Naive thymus-derived CD8-positive, alpha-beta T cell (primary cell): ENCODE measurements around the gene RASGRF2. TPM values are rescaled to one million over a fixed set of nuclear protein-coding genes. Genes with fewer than 3 reads are reported as not detected.
"Not testable (repeated sequence)": the region's sequence is repeated elsewhere in the genome, so short reads cannot be mapped to it uniquely, and the experiment has no call there.

Experiments used
- ATAC-seq, 2 donors: fragments of 150-1000 bp; cut with Tn5 transposase in 1 of 2; sonication (Bioruptor Pico), chemical (Tn5 transposase) in 1 of 2; 1 replicate in 1 of 2; 2 replicates in 1 of 2; pipeline ENCODE4 v1.10.0; 2021; ENCODE audit warnings: mild to moderate bottlenecking in 2 of 2, moderate library complexity in 2 of 2
- POLR2A ChIA-PET: fragments of 350-600 bp; sonication (Branson Sonifier 250); formaldehyde crosslinking; loops from one replicate; lab custom pipeline; 2021; ENCODE audit warnings: antibody characterized with exemption; lab: Charles Lee
- DNase-seq, 10 donors: peaks; one replicate each; pipeline versions ENCODE4 v3.0.0 to v3.0.0-alpha.2; 2020 to 2022
- H3K27ac Mint-ChIP-seq, 10 donors: one replicate each; pipeline ENCODE4 v1.8.0; 2020 to 2022; ENCODE audit warnings: mild to moderate bottlenecking in 10 of 10, mixed read lengths in 10 of 10, moderate library complexity in 4 of 10, inconsistent platforms in 1 of 10
- H3K27me3 Mint-ChIP-seq, 5 donors: one replicate each; pipeline ENCODE4 v1.8.0; 2021 to 2022; ENCODE audit warnings: mixed read lengths in 5 of 5
- H3K36me3 Mint-ChIP-seq, 3 donors: one replicate each; pipeline ENCODE4 v1.8.0; 2020 to 2022; ENCODE audit warnings: mixed read lengths in 3 of 3, mild to moderate bottlenecking in 2 of 3, inconsistent platforms in 1 of 3
- H3K4me1 Mint-ChIP-seq, 4 donors: one replicate each; pipeline ENCODE4 v1.8.0; 2021 to 2022; ENCODE audit warnings: mixed read lengths in 4 of 4
- H3K4me3 Mint-ChIP-seq, 10 donors: one replicate each; pipeline ENCODE4 v1.8.0; 2020 to 2022; ENCODE audit warnings: mild to moderate bottlenecking in 10 of 10, mixed read lengths in 10 of 10, moderate library complexity in 6 of 10, inconsistent platforms in 1 of 10
- H3K9me3 Mint-ChIP-seq, 9 donors: one replicate each; pipeline ENCODE4 v1.8.0; 2020 to 2022; ENCODE audit warnings: mixed read lengths in 9 of 9, mild to moderate bottlenecking in 3 of 9, inconsistent platforms in 1 of 9, moderate library complexity in 1 of 9
- polyA plus RNA-seq, 3 donors: library from polyadenylated mRNA; unstranded; fragments of 300-500 nt; fragmentation: Illumina TruSeq; gene quantifications; one replicate each; pipeline ENCODE4 v1.2.3, GENCODE V29; 2021
- total RNA-seq, 8 experiments: library from RNA in 2 of 8; stranded (reverse) in 2 of 8; gene quantifications; one replicate each; pipeline ENCODE4 v1.2.3 and lab custom pipeline; 2021 to 2026

The RASGRF2 gene
- total and polyA plus RNA-seq, 5 experiments from 2014 or later, result 8.3 to 35.9 (median 21.7) TPM

DNA sequence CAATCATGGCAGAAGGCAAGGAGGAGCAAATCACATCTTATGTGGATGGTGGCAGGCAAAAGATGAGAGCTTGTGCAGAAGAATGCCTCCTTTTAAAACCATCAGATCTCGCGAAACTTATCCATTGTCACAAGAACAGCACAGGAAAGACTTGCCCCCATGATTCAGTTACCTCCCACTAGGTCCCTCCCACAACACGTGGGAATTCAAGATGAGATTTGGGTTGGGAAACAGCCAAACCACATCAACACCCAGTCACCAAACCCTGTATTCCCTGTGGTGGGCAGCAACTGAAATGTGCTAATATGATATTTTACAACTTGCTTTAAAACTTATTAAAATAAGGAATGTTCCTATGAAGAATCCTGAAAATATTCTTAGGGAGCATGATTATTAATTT lies 54.2 kb downstream of the RASGRF2 start:
- POLR2A ChIA-PET, result no interaction called here
- Mint-ChIP-seq H3K27me3 (no peaks in the 10 kb centered on the region), H3K4me3 (peak overlapping the region in 6 of 10 donors; percentile 10 to 45 (median 34)), H3K9me3 (peaks cover 0 to 9% (median 0%) of the 10 kb centered on the region in 9 donors), H3K4me1 (peaks cover 34 to 85% (median 70%) of the 10 kb centered on the region in 4 donors), H3K36me3 (peaks cover 0 to 3% (median 0%) of the 10 kb centered on the region in 3 donors), H3K27ac (peak overlapping the region in 5 of 10 donors; percentile 37 to 99 (median 70))
- ATAC-seq (no peak), DNase-seq (no peak)

DNA sequence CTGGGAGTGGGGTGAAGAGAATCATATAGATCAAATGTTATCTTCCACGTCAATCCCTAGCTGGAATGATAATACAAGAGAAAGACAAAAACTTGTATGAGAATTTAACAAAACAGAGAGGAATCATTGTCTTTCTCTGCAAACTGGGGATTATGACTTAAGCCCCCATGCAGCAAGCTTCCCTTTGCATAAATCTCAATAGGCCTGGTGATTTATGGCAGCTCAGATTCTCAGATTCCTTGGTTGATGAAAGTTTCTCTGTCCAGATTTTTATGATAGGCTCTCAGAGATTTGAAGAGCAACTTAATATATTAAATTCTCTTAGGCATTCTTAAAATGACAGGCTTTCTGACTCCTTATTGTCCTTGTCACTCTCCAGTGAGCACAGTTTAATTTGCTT lies 56.0 kb downstream of the RASGRF2 start:
- Mint-ChIP-seq H3K4me1 (peaks cover 45 to 85% (median 73%) of the 10 kb centered on the region in 4 donors), H3K27me3 (no peaks in the 10 kb centered on the region), H3K9me3 (peaks cover 0 to 9% (median 0%) of the 10 kb centered on the region in 9 donors), H3K27ac (peak overlapping the region in 3 of 10 donors; percentile 22 to 74 (median 72)), H3K4me3 (peak overlapping the region in 1 of 10 donors; percentile 18), H3K36me3 (peaks cover 0 to 3% (median 0%) of the 10 kb centered on the region in 3 donors)
- ATAC-seq (no peak), DNase-seq (no peak)
- POLR2A ChIA-PET, result interaction anchor here (0.6 to 3.1 kb wide), 3 partner anchors 9 to 29 kb away, joined by 4 to 11 read pairs (median 6); no protein-coding TSS in a partner anchor

DNA sequence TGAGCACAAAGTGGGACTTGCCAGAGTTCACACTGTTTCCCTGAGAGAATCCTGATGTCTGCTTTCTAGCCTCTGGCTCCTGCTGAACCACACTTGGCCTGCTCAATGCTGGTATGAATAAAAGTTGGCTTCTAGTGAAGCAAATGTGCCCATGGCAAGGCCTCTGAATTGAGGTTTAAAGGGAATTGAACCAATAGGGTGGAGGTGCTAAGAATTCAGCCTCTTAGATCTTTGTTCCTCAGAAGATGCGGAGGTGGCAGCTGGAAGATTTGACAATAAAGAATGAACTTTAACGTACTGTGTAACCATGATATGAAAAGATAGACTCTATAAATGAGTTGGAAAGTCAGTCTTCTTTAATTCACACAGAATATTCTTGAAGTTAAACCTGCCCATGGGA lies 57.2 kb downstream of the RASGRF2 start:
- Mint-ChIP-seq H3K4me3 (peak overlapping the region in 6 of 10 donors; percentile 16 to 58 (median 35)), H3K4me1 (peaks cover 52 to 88% (median 76%) of the 10 kb centered on the region in 4 donors), H3K27ac (peak overlapping the region; percentile 11 to 97 (median 44))

DNA sequence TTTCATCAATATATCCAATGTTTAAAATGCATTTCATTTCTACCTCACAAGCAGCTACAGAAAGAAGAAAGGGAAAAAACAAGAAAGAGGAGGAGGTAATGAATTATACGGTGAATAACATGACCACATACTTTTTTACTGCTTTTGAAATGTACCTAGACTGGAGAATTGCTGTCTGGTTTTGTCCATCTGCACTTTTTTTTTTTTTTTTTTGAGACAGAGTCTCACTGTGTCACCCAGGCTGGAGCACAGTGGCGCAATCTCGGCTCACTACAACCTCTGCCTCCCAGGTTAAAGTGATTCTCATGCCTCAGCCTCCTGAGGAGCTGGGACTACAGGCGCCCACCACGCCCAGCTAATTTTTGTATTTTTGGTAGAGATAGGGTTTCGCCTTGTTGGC lies 58.4 kb downstream of the RASGRF2 start:
- not testable (repeated sequence) for H3K9me3 Mint-ChIP-seq, H3K36me3 Mint-ChIP-seq, H3K27me3 Mint-ChIP-seq, DNase-seq
- Mint-ChIP-seq H3K4me1 (peaks cover 58 to 88% (median 83%) of the 10 kb centered on the region in 4 donors), H3K4me3 (peak overlapping the region in 8 of 10 donors; percentile 3 to 58 (median 33)), H3K27ac (peak overlapping the region in 8 of 10 donors; percentile 25 to 97 (median 70))
- ATAC-seq, result peak in 1 of 2 donors; percentile 72
- POLR2A ChIA-PET, result interaction anchor here (0.7 to 3.1 kb wide), 6 partner anchors 11 to 594 kb away, joined by 4 to 11 read pairs (median 4); no protein-coding TSS in a partner anchor

More for the DNA sequence above, 57.2 kb downstream of the RASGRF2 start:
- DNase-seq, result no peak
- POLR2A ChIA-PET, result interaction anchor here (3.1 kb wide), 1 partner anchor 10 kb away, joined by 11 read pairs; no protein-coding TSS in a partner anchor
- Mint-ChIP-seq H3K27me3 (no peaks in the 10 kb centered on the region), H3K9me3 (peaks cover 0 to 9% (median 0%) of the 10 kb centered on the region in 9 donors), H3K36me3 (peaks cover 0 to 3% (median 0%) of the 10 kb centered on the region in 3 donors)
- ATAC-seq, result no peak

DNA sequence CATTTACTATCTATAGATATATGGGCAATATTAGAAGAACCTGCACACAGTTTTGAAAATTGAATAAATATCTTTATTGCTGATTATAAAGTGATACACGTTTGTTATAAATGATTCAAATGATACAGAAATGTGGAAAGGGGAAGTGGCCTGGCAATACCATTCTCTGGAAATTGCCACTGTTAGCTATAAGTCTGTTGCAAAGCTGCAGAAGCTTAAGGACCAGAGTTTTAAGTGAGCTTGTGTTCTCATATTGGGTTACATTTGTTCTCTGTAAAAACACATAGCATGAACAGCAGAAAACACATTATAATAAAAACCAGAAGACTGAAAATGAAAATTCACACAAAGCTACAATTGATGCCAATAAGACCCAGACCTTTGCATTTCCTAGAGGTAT lies 59.6 kb downstream of the RASGRF2 start:
- POLR2A ChIA-PET, result interaction anchor here (1.6 kb wide), 1 partner anchor 13 kb away, joined by 4 read pairs; no protein-coding TSS in a partner anchor
- peaks cover 58 to 87% (median 84%) of the 10 kb centered on the region in 4 donors for H3K4me1 Mint-ChIP-seq
- ATAC-seq (no peak), DNase-seq (no peak)
- H3K27me3 Mint-ChIP-seq, result no peaks in the 10 kb centered on the region
- peak overlapping the region in 6 of 10 donors; percentile 38 to 83 (median 67) for H3K27ac Mint-ChIP-seq
- H3K4me3 Mint-ChIP-seq, result peak overlapping the region in 1 of 10 donors; percentile 2
- peaks cover 0 to 3% (median 0%) of the 10 kb centered on the region in 3 donors for H3K36me3 Mint-ChIP-seq
- no peaks in the 10 kb centered on the region for H3K9me3 Mint-ChIP-seq

DNA sequence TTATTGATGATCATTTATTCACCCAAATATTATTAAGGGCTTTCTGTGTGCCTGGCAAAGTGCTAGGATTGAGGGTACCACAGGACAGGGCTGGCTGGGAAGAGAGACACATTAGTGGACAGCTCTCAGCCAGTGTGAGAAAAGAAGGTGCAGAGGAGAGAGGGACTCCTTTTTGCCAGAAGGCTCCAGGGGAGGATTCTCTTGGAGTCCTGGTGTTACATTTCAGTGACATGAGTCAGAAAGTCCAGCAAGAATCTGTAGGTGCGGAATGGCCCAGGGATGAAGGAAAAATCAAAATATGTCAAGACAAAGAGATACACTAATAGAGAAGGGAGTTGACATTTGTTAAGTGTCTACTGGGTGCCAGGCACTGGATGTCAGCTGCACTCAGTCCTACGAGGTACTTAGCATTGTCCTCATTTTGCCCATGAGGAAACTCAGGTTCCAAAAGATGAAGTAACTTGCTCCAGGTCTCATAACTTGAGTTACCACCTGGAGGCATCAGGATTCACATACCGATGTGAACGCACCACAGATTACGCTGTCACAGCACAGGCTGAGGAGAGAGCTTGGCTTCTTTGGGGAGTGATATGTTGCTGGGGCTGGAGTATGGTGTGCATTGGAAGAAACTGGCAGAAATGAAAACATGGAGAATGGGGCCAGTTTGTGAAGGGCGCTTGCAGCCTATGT lies 60.5 kb downstream of the RASGRF2 start:
- peaks cover 0 to 4% (median 2%) of the 10 kb centered on the region in 3 donors for H3K36me3 Mint-ChIP-seq
- ATAC-seq, result no peak
- peak overlapping the region in 4 of 10 donors; percentile 2 to 55 (median 10) for H3K4me3 Mint-ChIP-seq
- no peaks in the 10 kb centered on the region for H3K9me3 Mint-ChIP-seq
- H3K4me1 Mint-ChIP-seq, result peaks cover 62 to 94% (median 90%) of the 10 kb centered on the region in 4 donors
- POLR2A ChIA-PET, result interaction anchor here (1.6 kb wide), 1 partner anchor 13 kb away, joined by 4 read pairs; no protein-coding TSS in a partner anchor
- H3K27ac Mint-ChIP-seq, result peak overlapping the region in 9 of 10 donors; percentile 7 to 83 (median 60)
- no peak for DNase-seq
- no peaks in the 10 kb centered on the region for H3K27me3 Mint-ChIP-seq

DNA sequence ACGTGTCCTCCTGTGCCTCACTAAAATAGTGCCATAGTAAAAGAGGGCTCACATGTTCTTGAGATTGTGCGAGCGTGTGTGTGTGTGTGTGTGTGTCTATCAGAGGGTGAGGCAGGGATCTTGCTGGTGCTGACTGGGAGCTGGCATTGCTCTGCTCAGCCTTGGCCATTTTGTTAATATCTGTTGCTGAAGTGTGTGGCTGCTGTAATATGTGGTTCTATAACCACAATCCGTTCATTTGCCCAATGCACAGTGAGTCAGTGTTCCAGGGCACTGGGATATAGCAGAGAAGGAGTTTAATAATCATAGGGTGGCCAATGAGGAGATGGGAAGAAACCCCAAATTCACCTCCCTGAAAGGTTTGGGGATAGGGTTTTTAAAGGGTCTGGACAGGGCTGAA lies 61.3 kb downstream of the RASGRF2 start:
- Mint-ChIP-seq H3K4me3 (peak overlapping the region in 6 of 10 donors; percentile 1 to 19 (median 18)), H3K27ac (peak overlapping the region in 9 of 10 donors; percentile 7 to 65 (median 17)), H3K36me3 (peaks cover 0 to 4% (median 2%) of the 10 kb centered on the region in 3 donors), H3K27me3 (no peaks in the 10 kb centered on the region), H3K9me3 (no peaks in the 10 kb centered on the region), H3K4me1 (peaks cover 65 to 93% (median 88%) of the 10 kb centered on the region in 4 donors)
- no peak for ATAC-seq
- POLR2A ChIA-PET, result no interaction called here
- DNase-seq, result no peak

DNA sequence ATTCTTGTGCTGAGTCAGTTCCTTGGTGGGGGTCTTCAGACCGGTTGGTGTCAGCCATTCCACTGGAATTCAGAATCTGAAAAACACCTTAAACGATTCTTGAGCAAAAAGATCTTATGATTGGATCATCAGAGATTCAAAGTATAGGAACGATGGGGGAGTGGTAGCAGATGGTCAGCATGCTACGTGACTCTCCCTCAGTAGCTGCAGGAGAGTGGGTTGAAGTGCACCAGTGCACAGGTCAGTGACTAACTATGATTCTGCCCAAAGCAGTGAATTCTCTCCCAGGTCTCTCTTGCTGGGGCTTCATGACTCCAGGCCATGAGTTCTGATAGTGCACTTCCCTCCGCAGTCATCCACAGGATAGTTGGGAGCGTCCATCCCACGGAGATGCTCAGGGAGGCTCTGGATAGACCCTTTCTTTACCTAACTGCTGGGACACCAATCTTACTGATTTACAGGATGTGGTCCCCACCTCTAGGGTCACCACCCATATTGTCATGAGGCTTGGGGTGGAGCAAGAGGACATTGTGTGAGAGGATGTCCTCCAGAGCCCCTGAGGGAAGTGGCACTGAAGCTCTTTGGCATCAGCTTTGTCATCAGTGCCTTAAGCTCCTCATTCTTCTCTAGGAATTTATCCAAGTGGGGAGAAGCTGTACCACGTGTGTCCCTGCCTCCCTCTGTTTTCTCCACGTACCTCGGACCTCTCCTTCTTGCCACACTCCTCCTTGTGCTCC lies 62.0 kb downstream of the RASGRF2 start:
- Mint-ChIP-seq H3K36me3 (peaks cover 0 to 4% (median 0%) of the 10 kb centered on the region in 3 donors), H3K27ac (peak overlapping the region in 8 of 10 donors; percentile 9 to 69 (median 46)), H3K4me1 (peaks cover 62 to 94% (median 86%) of the 10 kb centered on the region in 4 donors), H3K4me3 (peak overlapping the region in 7 of 10 donors; percentile 5 to 53 (median 18)), H3K27me3 (no peaks in the 10 kb centered on the region), H3K9me3 (no peaks in the 10 kb centered on the region)
- POLR2A ChIA-PET, result no interaction called here
- ATAC-seq (no peak), DNase-seq (no peak)

DNA sequence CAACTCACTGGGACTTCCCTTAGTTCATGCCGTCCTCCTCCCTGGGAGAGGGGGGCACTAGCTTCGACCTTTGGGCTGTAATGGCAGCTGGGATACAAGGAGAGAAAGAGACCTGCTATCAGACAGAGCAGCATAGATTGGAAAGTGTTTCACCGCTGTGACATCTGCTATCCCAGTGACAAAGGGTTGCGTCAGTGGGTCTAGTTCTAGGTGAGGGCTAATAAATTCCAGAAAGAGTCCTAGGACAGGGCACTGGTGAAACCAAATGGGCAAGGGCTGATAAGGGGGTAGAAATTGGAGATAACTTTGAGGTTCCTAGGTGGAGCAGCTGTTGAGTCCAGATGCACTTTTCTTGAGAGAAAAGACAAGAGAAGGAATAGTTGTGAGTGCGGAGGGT lies 62.5 kb downstream of the RASGRF2 start:
- peak overlapping the region in 9 of 10 donors; percentile 0 to 53 (median 13) for H3K4me3 Mint-ChIP-seq
- peak overlapping the region in 7 of 10 donors; percentile 35 to 69 (median 53) for H3K27ac Mint-ChIP-seq
- POLR2A ChIA-PET, result no interaction called here
- peaks cover 63 to 94% (median 86%) of the 10 kb centered on the region in 4 donors for H3K4me1 Mint-ChIP-seq
- DNase-seq (no peak), ATAC-seq (no peak)
- H3K27me3 Mint-ChIP-seq, result no peaks in the 10 kb centered on the region
- peaks cover 0 to 4% (median under 1%) of the 10 kb centered on the region in 3 donors for H3K36me3 Mint-ChIP-seq
- no peaks in the 10 kb centered on the region for H3K9me3 Mint-ChIP-seq

DNA sequence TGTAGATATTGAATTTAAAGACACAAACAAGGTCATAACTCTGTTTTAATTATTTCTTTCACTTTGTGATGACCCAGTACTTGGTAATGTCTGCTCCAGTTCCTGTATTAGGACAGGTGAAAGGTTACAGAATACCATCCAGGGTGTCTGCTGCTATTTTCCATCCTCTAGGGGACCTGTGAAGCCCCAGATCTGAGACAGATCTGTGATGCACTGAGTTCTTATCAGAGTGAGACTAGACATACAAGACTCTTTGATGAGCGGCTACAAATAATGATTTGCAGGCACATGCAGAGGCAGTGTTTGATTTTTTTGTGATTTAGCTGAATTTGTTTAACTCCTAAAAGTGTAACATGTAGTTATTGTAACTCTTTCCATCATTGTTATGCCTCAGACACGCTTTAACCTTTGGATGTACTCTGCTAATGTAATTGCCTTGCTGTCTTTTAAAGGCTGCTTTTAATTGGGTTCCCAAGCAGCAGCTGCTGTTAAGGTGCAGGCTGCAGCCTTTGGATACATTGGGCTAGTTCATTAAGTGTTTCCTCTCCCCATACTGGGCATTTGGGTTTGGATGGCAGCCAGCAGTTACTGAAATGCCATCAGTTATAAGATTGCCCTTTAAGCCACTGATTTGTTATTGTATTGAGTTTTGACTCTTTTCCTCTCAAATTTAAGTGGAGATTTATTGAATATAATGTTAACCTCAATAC lies 63.3 kb downstream of the RASGRF2 start:
- ATAC-seq (peak; percentile 53 to 62), DNase-seq (no peak)
- Mint-ChIP-seq H3K4me1 (peaks cover 58 to 91% (median 82%) of the 10 kb centered on the region in 4 donors), H3K4me3 (peak overlapping the region in 5 of 10 donors; percentile 8 to 53 (median 17)), H3K36me3 (peaks cover 0 to 4% (median 2%) of the 10 kb centered on the region in 3 donors), H3K27me3 (no peaks in the 10 kb centered on the region), H3K27ac (peak overlapping the region in 8 of 10 donors; percentile 11 to 81 (median 56)), H3K9me3 (no peaks in the 10 kb centered on the region)
- POLR2A ChIA-PET, result no interaction called here

DNA sequence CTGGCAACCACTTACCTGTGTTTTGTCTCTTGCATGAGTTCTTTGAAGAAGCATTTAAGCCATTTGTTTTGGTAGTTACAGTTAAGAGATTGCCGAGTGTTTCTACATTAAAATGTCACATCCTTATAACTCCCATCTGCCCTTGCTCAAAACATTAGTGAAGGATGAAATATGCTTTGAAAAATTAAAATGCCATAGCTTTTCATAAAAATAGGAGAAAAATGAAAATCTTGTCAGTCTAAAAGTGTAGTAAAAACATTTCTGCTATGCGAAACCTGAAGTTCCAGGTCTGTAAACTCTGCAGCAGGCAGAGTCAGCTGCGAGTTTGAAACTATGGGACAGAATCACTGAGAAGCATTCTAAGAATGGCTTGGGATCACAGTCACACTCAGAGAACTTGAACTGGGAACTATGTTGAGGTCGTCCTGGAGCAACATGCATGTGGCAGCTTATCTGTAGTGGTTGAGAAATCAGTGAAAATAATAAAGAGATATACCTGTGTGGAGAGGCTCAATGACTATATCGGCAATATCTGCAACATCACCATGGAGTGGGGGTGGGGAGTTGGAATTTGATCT lies 67.4 kb downstream of the RASGRF2 start:
- POLR2A ChIA-PET, result interaction anchor here (1.5 to 1.7 kb wide), 2 partner anchors 12 to 57 kb away, joined by 4 read pairs; no protein-coding TSS in a partner anchor
- H3K27me3 Mint-ChIP-seq, result no peaks in the 10 kb centered on the region
- DNase-seq (no peak), ATAC-seq (no peak)
- peaks cover 0 to 17% (median 11%) of the 10 kb centered on the region in 3 donors for H3K36me3 Mint-ChIP-seq
- H3K4me3 Mint-ChIP-seq, result peak overlapping the region in 5 of 10 donors; percentile 7 to 60 (median 20)
- peak overlapping the region in 6 of 10 donors; percentile 22 to 82 (median 67) for H3K27ac Mint-ChIP-seq
- peaks cover 40 to 78% (median 64%) of the 10 kb centered on the region in 4 donors for H3K4me1 Mint-ChIP-seq
- peaks cover 0 to 19% (median 7%) of the 10 kb centered on the region in 9 donors for H3K9me3 Mint-ChIP-seq
